Ascending aorta (tissue), 2 donors: Measurements from ENCODE around the gene HBS1L. TPM values are rescaled to one million over a fixed set of nuclear protein-coding genes. Genes with fewer than 3 reads are reported as not detected.

Experiments used
- DNase-seq, 2 donors: peaks; one replicate each; pipeline ENCODE4 v3.0.0-alpha.2; 2019; ENCODE audit warnings: low spot score in 2 of 2
- H3K27ac ChIP-seq, 2 donors: fragments of 200-600 bp; sonication (generic); one replicate each; pipeline ENCODE4 v1.5.1; 2016 to 2017; ENCODE audit warnings: mild to moderate bottlenecking in 1 of 2
- H3K27me3 ChIP-seq: fragments of 200-600 bp; sonication (generic); one replicate; pipeline ENCODE4 v1.5.1; 2017
- H3K36me3 ChIP-seq, 2 donors: fragments of 200-600 bp; sonication (generic); one replicate each; pipeline ENCODE4 v1.5.1; 2016
- H3K4me1 ChIP-seq, 2 donors: fragments of 200-600 bp; sonication (generic); one replicate each; pipeline ENCODE4 v1.5.1; 2016 to 2017; ENCODE audit warnings: mild to moderate bottlenecking in 1 of 2
- H3K4me3 ChIP-seq, 2 donors: fragments of 200-600 bp; sonication (generic); one replicate each; pipeline ENCODE4 v1.5.1; 2016 to 2017; ENCODE audit warnings: mild to moderate bottlenecking in 1 of 2
- H3K9me3 ChIP-seq, 2 donors: fragments of 200-600 bp; sonication (generic); one replicate each; pipeline ENCODE4 v1.5.1; 2016
- intact Hi-C: fragments of 100-400 bp; cut with DNase I; formaldehyde crosslinking; loops from one replicate; pipeline ENCODE4 v1.15.1; 2023
- total RNA-seq: library from RNA; depleted of rRNA; stranded (reverse); fragments of >200 nt; gene quantifications from one replicate; pipeline ENCODE4 v1.1.0, GENCODE V29; 2016
- TF ChIP-seq, protein P1 (sequence below), 3 experiments: fragments of 200-600 bp in 2 of 3; fragments of 450-650 bp in 1 of 3; sonication (generic) in 2 of 3; IDR thresholded peaks; one replicate each; pipeline ENCODE4 v1.5.1; 2016 to 2019; ENCODE audit warnings: antibody characterized with exemption in 3 of 3, mild to moderate bottlenecking in 1 of 3, moderate library complexity in 1 of 3

Gene HBS1L
- total RNA-seq, 1 donor from 2014 or later = 9.8 TPM

GRCh38 chr6:134974370-134974769 is 80.3 kb downstream of the HBS1L start:
- peaks cover 0 to 29% of the 10 kb centered on the region in 2 donors for H3K36me3 ChIP-seq
- no peaks in the 10 kb centered on the region for H3K9me3 ChIP-seq
- H3K4me1 ChIP-seq = no peaks in the 10 kb centered on the region
- intact Hi-C loops = no loop called here
- no peaks in the 10 kb centered on the region for H3K27me3 ChIP-seq
- TF ChIP-seq, protein P1, sequence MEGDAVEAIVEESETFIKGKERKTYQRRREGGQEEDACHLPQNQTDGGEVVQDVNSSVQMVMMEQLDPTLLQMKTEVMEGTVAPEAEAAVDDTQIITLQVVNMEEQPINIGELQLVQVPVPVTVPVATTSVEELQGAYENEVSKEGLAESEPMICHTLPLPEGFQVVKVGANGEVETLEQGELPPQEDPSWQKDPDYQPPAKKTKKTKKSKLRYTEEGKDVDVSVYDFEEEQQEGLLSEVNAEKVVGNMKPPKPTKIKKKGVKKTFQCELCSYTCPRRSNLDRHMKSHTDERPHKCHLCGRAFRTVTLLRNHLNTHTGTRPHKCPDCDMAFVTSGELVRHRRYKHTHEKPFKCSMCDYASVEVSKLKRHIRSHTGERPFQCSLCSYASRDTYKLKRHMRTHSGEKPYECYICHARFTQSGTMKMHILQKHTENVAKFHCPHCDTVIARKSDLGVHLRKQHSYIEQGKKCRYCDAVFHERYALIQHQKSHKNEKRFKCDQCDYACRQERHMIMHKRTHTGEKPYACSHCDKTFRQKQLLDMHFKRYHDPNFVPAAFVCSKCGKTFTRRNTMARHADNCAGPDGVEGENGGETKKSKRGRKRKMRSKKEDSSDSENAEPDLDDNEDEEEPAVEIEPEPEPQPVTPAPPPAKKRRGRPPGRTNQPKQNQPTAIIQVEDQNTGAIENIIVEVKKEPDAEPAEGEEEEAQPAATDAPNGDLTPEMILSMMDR (IDR thresholded peaks at IDR 0.05) = no peak
- DNase-seq = no peak
- no peak overlapping the region for H3K4me3 ChIP-seq
- H3K27ac ChIP-seq = no peak overlapping the region

- Histone ChIP-seq H3K27ac (no peak overlapping the region), H3K4me1 (no peaks in the 10 kb centered on the region), H3K9me3 (no peaks in the 10 kb centered on the region), H3K4me3 (no peak overlapping the region), H3K36me3 (peaks cover 3 to 36% of the 10 kb centered on the region in 2 donors), H3K27me3 (no peaks in the 10 kb centered on the region)
- TF ChIP-seq, protein P1 (IDR thresholded peaks at IDR 0.05) = no peak
- DNase-seq = no peak
- intact Hi-C loops = no loop called here
Measured at GRCh38 chr6:134967711-134968110, 86.9 kb downstream of the HBS1L start.

DNA sequence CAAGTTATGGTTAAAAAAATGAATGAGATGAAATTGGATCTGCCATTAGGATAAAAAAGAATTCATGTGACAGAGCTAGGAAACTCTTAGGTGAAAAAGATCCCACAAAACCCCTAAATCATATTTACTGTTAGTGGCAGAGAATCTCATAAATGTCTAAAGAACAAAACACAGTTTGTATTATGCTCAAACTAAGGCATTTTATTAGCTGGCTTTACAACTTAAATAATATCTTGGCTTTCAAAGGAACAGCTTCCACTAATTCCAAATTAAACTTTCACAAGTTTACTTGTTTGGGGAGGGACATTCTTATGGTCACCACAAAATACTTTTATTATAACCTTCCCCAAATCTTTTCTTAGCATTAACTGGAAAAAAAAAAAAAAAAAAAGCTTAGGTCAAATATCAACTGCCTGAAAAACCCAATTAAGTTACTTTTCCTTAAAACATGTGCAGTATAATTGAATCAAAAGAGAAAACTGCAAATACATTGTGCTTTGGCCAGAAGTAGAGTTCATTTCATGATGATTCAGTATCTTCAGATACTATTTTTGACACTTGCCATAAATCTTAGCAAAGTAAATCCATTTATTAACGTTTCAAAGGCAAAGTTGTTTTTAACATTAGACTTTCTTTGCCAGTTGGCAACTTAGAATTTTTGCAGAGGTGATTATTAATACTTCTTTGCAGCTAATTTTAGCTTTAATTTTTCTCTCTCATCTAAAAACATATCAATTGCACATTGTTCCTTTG is 90.0 kb downstream of the HBS1L start:
- Histone ChIP-seq H3K9me3 (peaks cover 0 to 6% of the 10 kb centered on the region in 2 donors), H3K36me3 (peaks cover 6 to 53% of the 10 kb centered on the region in 2 donors), H3K4me3 (no peak overlapping the region), H3K27me3 (no peaks in the 10 kb centered on the region), H3K4me1 (no peaks in the 10 kb centered on the region), H3K27ac (no peak overlapping the region)
- intact Hi-C loops = no loop called here
- no peak for DNase-seq
- TF ChIP-seq, protein P1 (IDR thresholded peaks at IDR 0.05) = no peak

- TF ChIP-seq, protein P1 (IDR thresholded peaks at IDR 0.05) = no peak
Measured at GRCh38 chr6:134962421-134962820, 92.2 kb downstream of the HBS1L start.

GRCh38 chr6:134961366-134961765 is 93.3 kb downstream of the HBS1L start:
- H3K27ac ChIP-seq = no peak overlapping the region
- TF ChIP-seq, protein P1 (IDR thresholded peaks at IDR 0.05) = no peak
- no peaks in the 10 kb centered on the region for H3K4me1 ChIP-seq
- H3K9me3 ChIP-seq = peaks cover 0 to 6% of the 10 kb centered on the region in 2 donors
- peaks cover 6 to 57% of the 10 kb centered on the region in 2 donors for H3K36me3 ChIP-seq
- no peaks in the 10 kb centered on the region for H3K27me3 ChIP-seq
- intact Hi-C loops = no loop called here
- H3K4me3 ChIP-seq = no peak overlapping the region
- no peak for DNase-seq

More at GRCh38 chr6:134962421-134962820, 92.2 kb downstream of the HBS1L start:
- no peaks in the 10 kb centered on the region for H3K27me3 ChIP-seq
- intact Hi-C loops = no loop called here
- DNase-seq = no peak
- no peaks in the 10 kb centered on the region for H3K4me1 ChIP-seq
- peaks cover 6 to 57% of the 10 kb centered on the region in 2 donors for H3K36me3 ChIP-seq
- H3K4me3 ChIP-seq = no peak overlapping the region
- peaks cover 0 to 6% of the 10 kb centered on the region in 2 donors for H3K9me3 ChIP-seq
- H3K27ac ChIP-seq = no peak overlapping the region
